ENCODE results near the gene DCANP1. TPM values are rescaled to one million over a fixed set of nuclear protein-coding genes. Genes with fewer than 3 reads are reported as not detected.

DCANP1 gene
- total RNA-seq, 1 donor from 2014 or later = not detected

- DNase-seq (ENCODE audit: low read depth in 2 of 2) = peak; percentile 64 to 76
Measured at GRCh38 chr5:135426102-135427082, 20.8 kb downstream of the DCANP1 start.

GRCh38 chr5:135425641-135426040 is 21.5 kb downstream of the DCANP1 start:
- no peak for DNase-seq (ENCODE audit: low read depth in 2 of 2)

GRCh38 chr5:135423846-135424168 is 23.3 kb downstream of the DCANP1 start:
- DNase-seq (ENCODE audit: low read depth in 2 of 2) = no peak

GRCh38 chr5:135423146-135423845 is 23.9 kb downstream of the DCANP1 start:
- DNase-seq (ENCODE audit: low read depth in 2 of 2) = peak in 1 of 2 donors; percentile 16

- no peak for DNase-seq (ENCODE audit: low read depth in 2 of 2)
Measured at GRCh38 chr5:135422419-135422818, 24.7 kb downstream of the DCANP1 start.

- no peak for DNase-seq (ENCODE audit: low read depth in 2 of 2)
Measured at GRCh38 chr5:135417083-135417482, 30.1 kb downstream of the DCANP1 start.

GRCh38 chr5:135405082-135405481 is 42.1 kb downstream of the DCANP1 start:
- no peak for DNase-seq (ENCODE audit: low read depth in 2 of 2)

GRCh38 chr5:135402031-135402430 is 45.1 kb downstream of the DCANP1 start:
- DNase-seq (ENCODE audit: low read depth in 2 of 2) = no peak

GRCh38 chr5:135400866-135401265 is 46.3 kb downstream of the DCANP1 start:
- no peak for DNase-seq (ENCODE audit: low read depth in 2 of 2)

GRCh38 chr5:135399794-135400542 is 47.2 kb downstream of the DCANP1 start:
- no peak for DNase-seq (ENCODE audit: low read depth in 2 of 2)

- peak; percentile 89 to 92 for DNase-seq (ENCODE audit: low read depth in 2 of 2)
Measured at GRCh38 chr5:135398855-135399793, 48.0 kb downstream of the DCANP1 start, which contains the start of gene MACROH2A1. MACROH2A1 (minus strand) TSS chr5:135399231; CDS start chr5:135389093, 10,138 bp downstream.

GRCh38 chr5:135398160-135398854 is 48.8 kb downstream of the DCANP1 start:
- DNase-seq (ENCODE audit: low read depth in 2 of 2) = peak; percentile 48 to 50

- no peak for DNase-seq (ENCODE audit: low read depth in 2 of 2)
Measured at GRCh38 chr5:135397084-135397483, 50.1 kb downstream of the DCANP1 start.

- no peak for DNase-seq (ENCODE audit: low read depth in 2 of 2)
Measured at GRCh38 chr5:135396459-135397055, 50.6 kb downstream of the DCANP1 start.

- DNase-seq (ENCODE audit: low read depth in 2 of 2) = no peak
Measured at GRCh38 chr5:135395866-135396265, 51.3 kb downstream of the DCANP1 start.

GRCh38 chr5:135395451-135395850 is 51.7 kb downstream of the DCANP1 start:
- DNase-seq (ENCODE audit: low read depth in 2 of 2) = no peak
